NOMO-1 treated with DMSO at 0.1 percent for 48 hours (cell line): ENCODE measurements around the gene GPD1L.

Experiments
- DNase-seq: peaks from one replicate; lab custom pipeline; 2025; ENCODE audit not compliant: unreplicated experiment; lab: John Stamatoyannopoulos, UW

Gene GPD1L

GRCh38 chr3:32136703-32137102 lies 30.3 kb downstream of the GPD1L start:
- DNase-seq = peak; percentile 16

- DNase-seq = no peak
Measured at GRCh38 chr3:32137870-32138269, 31.4 kb downstream of the GPD1L start.

- peak; percentile 51 for DNase-seq
Measured at GRCh38 chr3:32138545-32139104, 32.2 kb downstream of the GPD1L start.

- DNase-seq = no peak
Measured at GRCh38 chr3:32140943-32141342, 34.5 kb downstream of the GPD1L start.

DNA sequence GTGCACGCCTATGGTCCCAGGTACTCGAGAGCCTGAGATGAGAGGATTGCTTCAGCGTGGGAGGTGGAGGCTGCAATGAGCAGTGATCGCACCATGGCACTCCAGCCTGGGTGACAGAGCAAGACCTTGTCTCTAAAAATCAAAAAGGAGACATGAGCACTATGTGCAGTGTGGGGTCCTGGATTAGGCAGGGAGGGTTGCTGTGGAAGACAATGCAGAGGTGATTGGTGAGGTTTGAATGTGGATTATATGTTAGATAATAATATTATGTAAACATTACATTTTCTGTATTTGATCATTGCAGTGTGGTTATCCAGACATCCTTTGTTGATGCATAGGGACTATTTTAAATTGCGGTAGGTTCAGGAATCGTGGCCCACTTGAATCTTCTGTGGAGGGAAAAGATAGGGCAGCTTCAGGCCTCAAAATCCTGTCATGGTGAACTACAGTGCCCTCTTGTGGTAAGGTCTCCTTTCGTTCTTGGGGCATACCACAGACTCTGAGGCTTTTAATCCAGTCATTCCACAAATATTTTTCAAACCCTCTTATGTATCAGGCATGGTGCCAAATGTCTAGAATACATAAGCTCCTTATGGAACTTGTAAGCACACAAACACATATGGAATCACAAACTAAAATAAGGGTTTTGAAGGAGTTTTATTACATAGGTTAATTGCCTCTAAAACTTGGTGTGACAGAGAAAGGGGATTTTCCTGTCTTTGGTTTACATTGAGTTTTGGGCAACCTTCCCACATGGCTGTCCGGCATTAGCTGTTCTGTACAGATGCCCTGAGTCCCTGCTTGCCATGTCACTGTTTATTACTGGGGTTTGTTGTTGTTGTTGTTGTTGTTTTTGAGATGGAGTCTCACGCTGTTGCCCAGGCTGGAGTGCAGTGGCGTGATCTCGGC lies 37.7 kb downstream of the GPD1L start:
- peak; percentile 56 for DNase-seq

GRCh38 chr3:32146746-32147211 lies 40.4 kb downstream of the GPD1L start:
- DNase-seq = peak; percentile 68

DNA sequence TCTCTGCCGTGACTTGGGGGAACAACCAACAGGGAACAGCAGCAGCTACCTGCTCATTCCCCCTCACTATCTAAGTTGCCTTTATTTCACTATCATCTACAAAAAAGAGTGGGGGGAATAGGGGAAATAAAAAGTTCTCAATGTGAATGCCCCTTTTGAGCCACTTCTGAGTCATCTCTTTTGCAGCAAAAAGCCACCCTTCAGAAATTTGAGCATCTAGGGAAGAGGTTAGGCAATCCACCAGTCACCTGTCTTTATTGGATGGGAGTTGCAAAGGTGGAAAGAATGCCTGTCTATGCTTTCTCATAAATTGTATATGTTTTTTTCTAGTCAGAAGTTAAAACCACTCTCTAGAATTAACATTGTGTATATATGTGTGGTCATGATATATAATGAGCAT lies 41.1 kb downstream of the GPD1L start:
- DNase-seq = peak; percentile 32

GRCh38 chr3:32147933-32148332 lies 41.5 kb downstream of the GPD1L start:
- DNase-seq = no peak

- no peak for DNase-seq
Measured at GRCh38 chr3:32148351-32148750, 41.9 kb downstream of the GPD1L start.

DNA sequence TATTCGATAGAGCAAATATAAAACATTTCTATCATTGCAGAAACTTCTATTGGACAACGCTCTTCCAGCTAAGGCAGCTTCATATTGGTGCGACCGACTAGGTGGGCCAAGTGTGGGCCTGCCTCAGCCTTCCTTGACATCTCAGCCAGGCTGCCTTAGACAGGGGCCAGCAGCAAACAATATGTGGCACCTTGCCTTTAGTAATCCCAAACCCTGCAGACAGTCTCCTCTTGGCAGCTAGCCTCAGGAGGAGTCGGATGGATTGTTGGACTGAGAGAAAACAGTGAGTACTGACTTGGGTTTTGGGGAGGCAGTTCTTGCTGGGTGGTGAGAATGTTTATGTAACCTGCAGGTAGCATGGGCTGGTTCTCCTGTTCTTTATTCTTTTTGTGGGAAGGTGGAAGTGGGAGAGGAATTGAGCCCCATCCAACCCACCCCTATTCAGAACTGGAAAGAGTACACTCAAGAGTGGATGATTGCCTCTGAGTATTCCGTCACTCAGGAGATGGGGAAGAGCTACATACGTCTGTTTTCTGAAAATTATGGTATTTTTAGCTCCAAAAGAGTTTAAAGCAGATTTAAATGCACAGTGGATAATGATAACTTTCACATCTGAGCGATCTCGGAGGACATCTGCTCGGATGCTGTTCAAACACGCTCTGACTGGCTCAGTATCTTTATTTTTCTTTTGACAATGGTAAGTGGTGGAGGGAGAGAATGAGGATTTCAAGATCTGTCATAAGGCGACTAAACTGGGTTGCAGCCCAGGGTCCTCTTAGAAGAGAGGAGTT lies 47.2 kb downstream of the GPD1L start:
- no peak for DNase-seq

- DNase-seq = no peak
Measured at GRCh38 chr3:32154205-32154579, 47.8 kb downstream of the GPD1L start.

DNA sequence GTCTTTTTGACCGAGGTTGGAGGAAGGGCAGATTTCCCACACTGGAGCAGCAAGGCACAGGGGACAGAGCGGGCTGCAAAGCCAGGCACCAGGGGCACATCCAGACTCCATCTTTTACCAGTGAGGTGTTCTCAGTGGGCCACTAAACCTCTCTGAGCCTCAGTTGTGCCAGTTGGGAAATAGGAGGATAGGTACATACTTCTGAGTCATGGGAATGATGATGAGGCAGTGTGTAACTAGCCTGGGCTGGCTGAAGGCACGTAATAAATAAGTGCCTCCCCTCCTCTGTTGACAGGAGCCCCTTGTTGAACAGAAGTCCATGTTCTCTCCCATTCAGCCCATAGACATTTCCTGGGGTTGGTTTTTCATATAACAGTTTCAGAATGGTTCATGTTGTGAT lies 48.7 kb downstream of the GPD1L start:
- no peak for DNase-seq

DNA sequence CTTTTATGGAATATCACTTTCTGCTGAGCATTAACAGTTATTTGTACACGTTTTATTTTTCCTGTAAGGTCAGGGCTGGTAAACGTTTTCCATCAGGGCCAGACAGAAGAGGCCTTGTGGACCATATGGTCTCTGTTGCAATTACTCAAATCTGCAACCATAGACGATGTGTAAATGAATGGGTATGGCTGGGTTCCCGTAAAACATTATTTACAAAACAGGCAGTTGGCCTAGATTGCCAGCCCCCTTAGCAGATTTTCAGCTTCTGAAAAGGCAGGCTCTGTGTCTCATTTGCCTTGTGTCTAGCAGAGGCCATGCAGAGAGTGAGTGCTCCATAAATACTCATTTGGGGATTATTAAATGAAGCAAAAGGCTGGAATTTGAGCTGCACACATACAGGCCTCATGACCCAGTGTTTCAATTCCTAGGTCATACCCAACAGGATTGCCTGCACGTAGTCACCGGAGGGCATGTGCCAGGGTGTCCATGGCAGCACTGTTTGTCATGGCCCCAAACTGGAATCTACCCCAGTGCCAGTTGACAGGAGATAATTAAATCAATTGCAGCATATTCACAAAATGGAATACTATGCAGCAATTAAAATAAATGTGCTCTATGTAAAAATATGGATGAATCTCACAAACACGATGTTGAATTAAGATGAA lies 51.3 kb downstream of the GPD1L start:
- no peak for DNase-seq

- DNase-seq = no peak
Measured at GRCh38 chr3:32160706-32161214, 54.3 kb downstream of the GPD1L start.

DNA sequence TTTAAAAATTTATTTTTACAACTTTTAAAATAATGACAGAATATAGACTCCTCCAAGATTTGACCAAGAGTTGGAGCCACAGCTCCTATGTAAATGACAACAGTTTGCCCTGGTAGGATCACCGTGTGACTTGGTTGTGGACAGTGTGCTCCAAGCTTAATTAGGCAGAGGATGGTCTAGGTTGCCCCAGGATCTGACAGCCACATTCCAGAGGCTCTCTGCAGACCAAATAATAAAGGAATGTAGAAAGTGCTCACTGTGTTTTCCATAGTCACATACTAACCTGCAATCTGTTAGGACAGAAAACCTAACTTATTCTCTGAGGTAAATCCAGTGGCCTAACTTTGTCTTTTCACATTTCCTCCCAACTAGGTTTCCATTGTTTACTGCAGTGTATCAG lies 59.0 kb downstream of the GPD1L start:
- no peak for DNase-seq

- no peak for DNase-seq
Measured at GRCh38 chr3:32166654-32167053, 60.2 kb downstream of the GPD1L start.

DNA sequence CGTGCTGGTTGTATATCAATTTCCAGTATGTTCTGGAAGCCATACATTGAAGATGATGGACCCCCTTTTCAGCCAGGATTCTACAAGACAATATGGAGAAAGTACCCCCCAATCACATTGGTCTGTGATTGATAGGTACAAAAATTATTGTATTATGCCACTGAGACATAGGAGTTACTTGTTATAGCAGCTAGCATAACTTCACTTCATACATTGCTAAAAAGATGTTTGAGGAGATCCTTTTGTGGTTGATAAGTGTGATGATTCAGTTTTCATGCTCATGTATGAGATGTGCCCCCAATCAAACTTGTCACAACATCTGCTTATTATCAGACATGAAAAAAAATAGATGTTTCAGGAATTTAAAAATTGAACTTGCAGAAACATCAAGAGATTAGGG lies 66.0 kb downstream of the GPD1L start:
- no peak for DNase-seq

DNA sequence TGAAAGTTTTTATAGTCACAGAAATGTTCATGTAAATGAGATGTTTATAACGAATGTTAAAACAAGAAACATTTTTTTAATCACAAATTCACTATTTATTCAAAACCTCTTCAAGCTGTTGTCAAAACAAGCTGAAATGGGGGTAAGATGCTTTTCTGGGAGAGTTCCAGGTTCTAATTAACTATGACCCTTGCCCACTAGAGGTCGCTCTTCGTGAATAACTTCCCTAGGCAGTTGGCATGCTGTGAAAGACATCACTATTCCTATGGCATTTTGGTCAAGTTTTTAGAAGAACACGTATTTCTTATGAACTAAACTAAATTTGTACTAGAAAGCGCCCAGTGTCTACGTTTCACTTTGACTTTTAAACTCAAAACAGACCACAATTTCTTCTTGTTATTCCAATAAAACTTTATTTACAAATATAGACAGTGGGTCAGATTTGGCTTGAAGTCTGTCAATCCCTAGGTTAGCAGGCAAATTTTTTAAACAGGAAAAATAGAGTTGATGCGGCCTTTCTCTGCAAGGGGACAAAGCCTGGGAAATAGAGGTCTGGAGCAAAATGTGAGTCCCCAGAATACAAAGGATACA lies 69.3 kb downstream of the GPD1L start:
- peak; percentile 54 for DNase-seq

DNA sequence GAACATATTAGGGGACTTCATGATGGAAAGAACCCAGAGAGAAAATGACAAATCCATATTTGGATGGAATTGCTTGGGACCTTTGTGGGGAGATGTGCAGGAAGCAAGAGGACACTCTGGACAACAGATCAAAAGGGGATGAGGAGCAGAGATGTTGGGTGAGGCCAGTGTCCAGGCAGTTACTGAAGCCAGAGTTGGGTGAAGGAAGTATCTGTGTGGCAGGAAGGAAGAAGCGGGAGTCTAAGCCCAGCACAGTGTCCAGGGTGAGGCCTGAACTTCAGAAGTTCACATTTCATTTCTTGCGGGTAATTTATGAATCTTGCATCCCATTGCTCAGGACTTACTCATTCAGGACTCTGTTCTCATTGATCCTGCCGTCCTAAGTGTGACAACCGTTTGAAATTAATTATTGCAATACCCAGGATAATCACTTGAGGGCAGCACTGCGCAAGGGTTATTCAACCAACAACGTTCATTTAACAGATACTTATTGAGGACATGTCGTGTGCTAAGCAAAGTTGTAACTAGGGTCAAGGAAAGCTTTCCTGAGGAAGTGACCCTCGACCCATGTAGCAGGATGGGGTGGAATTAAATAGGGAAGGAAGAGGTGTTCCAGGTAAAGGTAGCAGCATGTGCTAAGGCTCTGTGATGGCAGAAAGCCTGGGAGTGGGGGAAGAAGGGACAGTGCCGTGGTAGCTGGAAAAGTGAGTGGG lies 70.7 kb downstream of the GPD1L start:
- DNase-seq = peak; percentile 55

DNA sequence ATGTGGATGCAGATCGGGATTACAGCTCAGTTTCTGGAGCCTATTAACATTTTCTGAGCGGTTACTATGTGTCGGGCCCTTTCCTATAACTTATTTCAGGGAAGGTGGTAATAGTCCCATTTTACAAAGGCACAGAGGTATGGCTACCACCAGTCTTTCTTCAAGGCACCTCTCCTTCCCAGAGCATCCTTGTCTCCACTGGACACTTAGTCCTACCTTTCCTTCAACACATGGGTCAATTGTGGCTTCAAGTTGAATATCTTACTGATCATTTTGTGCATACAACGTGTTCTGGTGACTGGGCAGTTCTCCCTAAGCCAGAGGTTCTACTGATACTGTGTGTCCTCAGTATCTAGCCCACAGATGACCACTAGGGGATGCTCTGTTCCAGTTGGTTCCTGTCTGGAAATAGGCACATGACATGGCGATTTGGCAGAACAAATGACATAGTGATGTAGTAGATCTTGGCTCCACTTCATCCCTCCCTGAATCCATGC lies 71.3 kb downstream of the GPD1L start:
- peak; percentile 69 for DNase-seq
